A549 (cell line): ENCODE measurements around the gene LTF. TPM values are rescaled to one million over a fixed set of nuclear protein-coding genes. Genes with fewer than 3 reads are reported as not detected.

Experiments
- ATAC-seq, 2 experiments: fragments of 200-7000 bp in 1 of 2; fragments of >200 bp in 1 of 2; cut with Nextera tagmentation in 1 of 2; cut with Tn5 transposase in 1 of 2; 3 replicates each; pipeline versions ENCODE4 v1.8.0 to v1.9.1; 2018 to 2020; ENCODE audit warnings: mild to moderate bottlenecking in 1 of 2, moderate library complexity in 1 of 2
- CTCF ChIA-PET: fragments of 300-600 bp; sonication (Branson Sonifier 250); formaldehyde crosslinking; extraction: SDS; loops from one replicate; lab custom pipeline; 2021; ENCODE audit warnings: antibody characterized with exemption, inconsistent platforms; lab: Yijun Ruan, JAX
- POLR2A ChIA-PET: fragments of 350-600 bp; formaldehyde crosslinking; extraction: SDS; loops from one replicate; lab custom pipeline; 2021; ENCODE audit warnings: antibody characterized with exemption, inconsistent platforms; lab: Yijun Ruan, JAX
- DNase-seq, 2 experiments: peaks; one replicate each; pipeline versions ENCODE4 v3.0.0 to v3.0.0-alpha.2; 2011 to 2016; ENCODE audit warnings: low read depth in 1 of 2, low spot score in 1 of 2
- FAIRE-seq: peaks from 2 replicates; lab custom pipeline; 2011; peaks lifted over from hg19 to GRCh38; lab: Jason Lieb, UNC
- H3K27ac ChIP-seq, 2 experiments: fragments of >200 bp; sonication (Bioruptor Twin); formaldehyde crosslinking; 3 replicates each; pipeline ENCODE4 v1.5.1; 2016 to 2017
- H3K4me1 ChIP-seq: fragments of >200 bp; sonication (Bioruptor Twin); formaldehyde crosslinking; 3 replicates; pipeline ENCODE4 v1.6.1; 2016
- H3K4me2 ChIP-seq: fragments of >200 bp; sonication (Bioruptor Twin); formaldehyde crosslinking; 3 replicates; pipeline ENCODE4 v1.6.1; 2016
- H3K4me3 ChIP-seq: fragments of >200 bp; sonication (Bioruptor Twin); formaldehyde crosslinking; 3 replicates; pipeline ENCODE4 v1.5.1; 2016
- H3K9me3 ChIP-seq: fragments of >200 bp; sonication (Bioruptor Twin); formaldehyde crosslinking; 3 replicates; pipeline ENCODE4 v1.6.1; 2016
- BCL3 ChIP-seq: fragments of >200 bp; sonication (Bioruptor Twin); formaldehyde crosslinking; IDR thresholded peaks from 3 replicates; pipeline ENCODE4 v1.6.1; 2016
- CBX2 ChIP-seq: fragments of 200-600 bp; sonication (generic); IDR thresholded peaks from 2 replicates; pipeline ENCODE4 v1.6.1; 2016; ENCODE audit warnings: low read depth, mild to moderate bottlenecking, borderline replicate concordance
- CTCF ChIP-seq: fragments of >200 bp; sonication (Bioruptor Twin); formaldehyde crosslinking; IDR thresholded peaks from 3 replicates; pipeline ENCODE4 v1.5.1; 2016
- FOSL2 ChIP-seq, 2 experiments: fragments of 450-650 bp in 1 of 2; fragments of >200 bp in 1 of 2; sonication (Bioruptor Twin) in 1 of 2; formaldehyde crosslinking; IDR thresholded peaks; 2 replicates each; pipeline versions ENCODE4 v1.5.0 to v1.6.1; 2016 to 2020; ENCODE audit warnings: mild to moderate bottlenecking in 1 of 2, moderate library complexity in 1 of 2
- FOXS1 ChIP-seq: fragments of 250-450 bp; sonication (Bioruptor Pico); IDR thresholded peaks from 2 replicates; pipeline ENCODE4 v1.5.0; 2020; ENCODE audit warnings: mild to moderate bottlenecking, moderate library complexity
- GATA3 ChIP-seq: IDR thresholded peaks from 2 replicates; pipeline ENCODE4 v1.6.1; 2012; ENCODE audit warnings: borderline replicate concordance
- HDAC2 ChIP-seq: fragments of 200-600 bp; sonication (generic); IDR thresholded peaks from 2 replicates; pipeline ENCODE4 v1.6.1; 2016
- HOXB13 ChIP-seq: fragments of 250-450 bp; sonication (Bioruptor Pico); IDR thresholded peaks from 2 replicates; pipeline ENCODE4 v1.5.0; 2020; ENCODE audit warnings: low read depth, mild to moderate bottlenecking, moderate library complexity
- JUNB ChIP-seq: fragments of >200 bp; sonication (Bioruptor Twin); formaldehyde crosslinking; IDR thresholded peaks from 2 replicates; pipeline ENCODE4 v1.6.1; 2016
- KDM1A ChIP-seq: fragments of 200-600 bp; sonication (generic); IDR thresholded peaks from 2 replicates; pipeline ENCODE4 v1.6.1; 2016; ENCODE audit warnings: low read depth, mild to moderate bottlenecking
- MAFK ChIP-seq: fragments of 450-650 bp; IDR thresholded peaks from 2 replicates; pipeline ENCODE4 v1.6.1; 2014; ENCODE audit not compliant: partially characterized antibody
- MAZ ChIP-seq: fragments of 150-350 bp; IDR thresholded peaks from 2 replicates; pipeline ENCODE4 v1.6.1; 2014; ENCODE audit warnings: antibody characterized with exemption, low read depth, low read length, borderline replicate concordance
- NPAS2 ChIP-seq: fragments of 250-450 bp; sonication (Bioruptor Pico); IDR thresholded peaks from 2 replicates; pipeline ENCODE4 v1.8.0; 2022; ENCODE audit warnings: mild to moderate bottlenecking, moderate library complexity, borderline replicate concordance
- PBX3 ChIP-seq: IDR thresholded peaks from 2 replicates; pipeline ENCODE4 v1.6.1; 2012
- PHF8 ChIP-seq: fragments of 200-600 bp; sonication (generic); IDR thresholded peaks from 2 replicates; pipeline ENCODE4 v1.6.1; 2016; ENCODE audit warnings: low read depth, mild to moderate bottlenecking, antibody characterized with exemption, moderate library complexity, borderline replicate concordance
- POLR2AphosphoS2 ChIP-seq: conservative IDR thresholded peaks from 2 replicates; pipeline ENCODE4 v1.6.1; 2012; ENCODE audit warnings: low read length, improper control_type of control experiment, inconsistent platforms
- RARB ChIP-seq: fragments of 250-450 bp; sonication (Bioruptor Pico); IDR thresholded peaks from 2 replicates; pipeline ENCODE4 v1.8.0; 2021; ENCODE audit warnings: mild to moderate bottlenecking, moderate library complexity
- RNF2 ChIP-seq: fragments of 200-600 bp; sonication (generic); IDR thresholded peaks from 2 replicates; pipeline ENCODE4 v1.6.1; 2016; ENCODE audit warnings: low read depth, mild to moderate bottlenecking, antibody characterized with exemption, moderate library complexity, borderline replicate concordance
- SREBF2 ChIP-seq: fragments of 450-650 bp; IDR thresholded peaks from 2 replicates; pipeline ENCODE4 v1.6.1; 2014; ENCODE audit warnings: mild to moderate bottlenecking, moderate library complexity
- TP53 ChIP-seq: fragments of 250-450 bp; sonication (Bioruptor Pico); IDR thresholded peaks from 2 replicates; pipeline ENCODE4 v1.5.0; 2021; ENCODE audit warnings: mild to moderate bottlenecking, moderate library complexity
- ZFP36 ChIP-seq: fragments of 450-650 bp; IDR thresholded peaks from 2 replicates; pipeline ENCODE4 v1.6.1; 2014; ENCODE audit warnings: borderline replicate concordance; ENCODE audit not compliant: partially characterized antibody
- ZSCAN20 ChIP-seq: fragments of 250-450 bp; sonication (Bioruptor Pico); IDR thresholded peaks from 2 replicates; pipeline ENCODE4 v1.8.0; 2022; ENCODE audit warnings: mild to moderate bottlenecking, moderate library complexity
- WGBS: methylation state at CpG from one replicate; pipeline ENCODE4 v1.1.6; 2017; ENCODE audit errors: missing lambda C conversion rate; 5-methylcytosine and 5-hydroxymethylcytosine counted together
- polyA plus RNA-seq, 4 experiments: library from polyadenylated mRNA; depleted of rRNA in 3 of 4; stranded (reverse); fragments of >200 nt; fragmentation: RNase III in 1 of 4; extraction: RNeasy Plus Mini Kit Qiagen cat#74134 plus additional on column Dnase treatment in 1 of 4; gene quantifications; 2 replicates in 3 of 4; 3 replicates in 1 of 4; pipeline ENCODE4 v1.2.3, GENCODE V29; 2011 to 2017
- TF ChIP-seq, protein P1 (sequence below): fragments of 250-450 bp; sonication (Bioruptor Pico); IDR thresholded peaks from 2 replicates; pipeline ENCODE4 v1.5.0; 2021; ENCODE audit warnings: mild to moderate bottlenecking, moderate library complexity, borderline replicate concordance
- TF ChIP-seq, protein P2 (sequence below): IDR thresholded peaks from 2 replicates; pipeline ENCODE4 v1.6.1; 2012

The LTF gene
- polyA plus RNA-seq, 2 of the 4 experiments (the other 2 are of a cell fraction) = not detected

- POLR2A ChIA-PET = no interaction called here
- TF ChIP-seq GATA3 (no peak), HDAC2 (no peak), ZFP36 (no peak), FOXS1 (CRISPR knock-in tag) (no peak)
- TF ChIP-seq, protein P1, sequence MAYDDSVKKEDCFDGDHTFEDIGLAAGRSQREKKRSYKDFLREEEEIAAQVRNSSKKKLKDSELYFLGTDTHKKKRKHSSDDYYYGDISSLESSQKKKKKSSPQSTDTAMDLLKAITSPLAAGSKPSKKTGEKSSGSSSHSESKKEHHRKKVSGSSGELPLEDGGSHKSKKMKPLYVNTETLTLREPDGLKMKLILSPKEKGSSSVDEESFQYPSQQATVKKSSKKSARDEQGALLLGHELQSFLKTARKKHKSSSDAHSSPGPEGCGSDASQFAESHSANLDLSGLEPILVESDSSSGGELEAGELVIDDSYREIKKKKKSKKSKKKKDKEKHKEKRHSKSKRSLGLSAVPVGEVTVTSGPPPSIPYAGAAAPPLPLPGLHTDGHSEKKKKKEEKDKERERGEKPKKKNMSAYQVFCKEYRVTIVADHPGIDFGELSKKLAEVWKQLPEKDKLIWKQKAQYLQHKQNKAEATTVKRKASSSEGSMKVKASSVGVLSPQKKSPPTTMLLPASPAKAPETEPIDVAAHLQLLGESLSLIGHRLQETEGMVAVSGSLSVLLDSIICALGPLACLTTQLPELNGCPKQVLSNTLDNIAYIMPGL (CRISPR knock-in tag) = no peak
- H3K9me3 ChIP-seq = no peaks in the 10 kb centered on the region
- no peak overlapping the region for H3K4me2 ChIP-seq
- 56% methylated on average over 2 of the region's 10 CpGs for WGBS
- no peak overlapping the region for H3K4me3 ChIP-seq
- ATAC-seq (no peak), DNase-seq (no peak), FAIRE-seq (no peak)
- H3K27ac ChIP-seq = no peak overlapping the region
- CTCF ChIA-PET = interaction anchor here (6.5 to 7.0 kb wide), 2 partner anchors 73 to 144 kb away, joined by 90 to 100 read pairs; no protein-coding TSS in a partner anchor
- H3K4me1 ChIP-seq = no peaks in the 10 kb centered on the region
Measured at GRCh38 chr3:46484911-46485778, 20.4 kb upstream of the LTF start.

GRCh38 chr3:46484388-46484787 is 19.7 kb upstream of the LTF start:
- ChIA-PET POLR2A (no interaction called here), CTCF (interaction anchor here (6.5 kb wide), 1 partner anchor 145 kb away, joined by 90 read pairs; no protein-coding TSS in a partner anchor)
- Histone ChIP-seq H3K4me2 (no peak overlapping the region), H3K4me1 (no peaks in the 10 kb centered on the region), H3K9me3 (no peaks in the 10 kb centered on the region), H3K27ac (no peak overlapping the region), H3K4me3 (no peak overlapping the region)
- no CpG with 5 or more reads among the region's 1 CpG for WGBS
- DNase-seq (no peak), ATAC-seq (no peak), FAIRE-seq (no peak)
- TF ChIP-seq MAZ = no peak
- no peak for TF ChIP-seq PBX3
- no peak for TF ChIP-seq POLR2AphosphoS2
- TF ChIP-seq, all 56 proteins: peak for 0

- DNase-seq = no peak
- Histone ChIP-seq H3K4me2 (no peak overlapping the region), H3K9me3 (no peaks in the 10 kb centered on the region), H3K4me1 (no peaks in the 10 kb centered on the region), H3K27ac (no peak overlapping the region), H3K4me3 (no peak overlapping the region)
- ATAC-seq = no peak
- no peak for FAIRE-seq
- CTCF ChIA-PET = interaction anchor here (1.7 kb wide), 1 partner anchor 146 kb away, joined by 6 read pairs; no protein-coding TSS in a partner anchor
- TF ChIP-seq MAFK = no peak
- no peak for TF ChIP-seq CTCF
- no peak for TF ChIP-seq KDM1A
- no peak for TF ChIP-seq CBX2
- no peak for TF ChIP-seq BCL3
- TF ChIP-seq RNF2 = no peak
- TF ChIP-seq HOXB13 = no peak
- TF ChIP-seq FOSL2 (IDR thresholded peaks at IDR 0.05) = no peak
- TF ChIP-seq FOSL2 (CRISPR knock-in tag; IDR thresholded peaks at IDR 0.05) = no peak
- TF ChIP-seq JUNB = no peak
- TF ChIP-seq SREBF2 = no peak
- no peak for TF ChIP-seq MAZ
- TF ChIP-seq TP53 (CRISPR knock-in tag) = no peak
- TF ChIP-seq RARB (CRISPR knock-in tag) = no peak
- no peak for TF ChIP-seq ZFP36
- no peak for TF ChIP-seq PHF8
- TF ChIP-seq NPAS2 (CRISPR knock-in tag) = no peak
- TF ChIP-seq PBX3 = no peak
- no peak for TF ChIP-seq ZSCAN20 (CRISPR knock-in tag)
- TF ChIP-seq FOXS1 (CRISPR knock-in tag) = no peak
- TF ChIP-seq, protein P2, sequence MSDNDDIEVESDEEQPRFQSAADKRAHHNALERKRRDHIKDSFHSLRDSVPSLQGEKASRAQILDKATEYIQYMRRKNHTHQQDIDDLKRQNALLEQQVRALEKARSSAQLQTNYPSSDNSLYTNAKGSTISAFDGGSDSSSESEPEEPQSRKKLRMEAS = no peak
- WGBS = 21% methylated on average over 2 of the region's 2 CpGs
- POLR2A ChIA-PET = no interaction called here
Measured at GRCh38 chr3:46483825-46484224, 19.1 kb upstream of the LTF start.
